SK-N-SH (cell line): Measurements from ENCODE around the gene CCDC91. TPM values are rescaled to one million over a fixed set of nuclear protein-coding genes. Genes with fewer than 3 reads are reported as not detected.

ENCODE experiments used
- CTCF ChIA-PET: fragments of 300-600, 350-600 bp; formaldehyde crosslinking; extraction: SDS; loops from one replicate; lab custom pipeline; 2021; lab: Yijun Ruan, JAX
- POLR2A ChIA-PET: fragments of 350-600 bp; sonication (Branson Sonifier 250); formaldehyde crosslinking; extraction: SDS; loops from one replicate; lab custom pipeline; 2020; ENCODE audit warnings: antibody characterized with exemption, inconsistent platforms; lab: Yijun Ruan, JAX
- DNase-seq: peaks from one replicate; pipeline ENCODE4 v3.0.0; 2012
- H2AFZ ChIP-seq: fragments of 200-600 bp; sonication (generic); 2 replicates; pipeline ENCODE4 v1.8.1; 2016; ENCODE audit warnings: antibody characterized with exemption, mild to moderate bottlenecking, low read depth
- H3F3A ChIP-seq: fragments of 200-600 bp; sonication (generic); replicated peaks from 2 replicates; pipeline ENCODE3; 2016; ENCODE audit warnings: antibody characterized with exemption, mild to moderate bottlenecking; ENCODE audit not compliant: insufficient read depth
- H3K27ac ChIP-seq, 2 experiments: fragments of 200-500 bp in 1 of 2; fragments of 200-600 bp in 1 of 2; sonication (Bioruptor generic) in 1 of 2; sonication (generic), shearing (Covaris generic) in 1 of 2; 2 replicates each; pipeline versions ENCODE4 v1.5.1 to v1.6.1; 2014 to 2016; ENCODE audit warnings: low read depth in 2 of 2, inconsistent platforms in 1 of 2, low read length in 1 of 2, mild to moderate bottlenecking in 1 of 2, mixed read lengths in 1 of 2
- H3K27me3 ChIP-seq: fragments of 200-600 bp; sonication (generic), shearing (Covaris generic); 2 replicates; pipeline ENCODE4 v1.6.1; 2016; ENCODE audit warnings: mixed run types; ENCODE audit not compliant: insufficient read depth
- H3K36me3 ChIP-seq, 2 experiments: fragments of 200-500 bp in 1 of 2; fragments of 200-600 bp in 1 of 2; sonication (Bioruptor generic) in 1 of 2; sonication (generic) in 1 of 2; replicated peaks in 1 of 2; 2 replicates each; pipeline versions ENCODE3 to v1.5.1; 2014 to 2016; ENCODE audit warnings: low read length in 1 of 2, mild to moderate bottlenecking in 1 of 2; ENCODE audit not compliant: insufficient read depth in 2 of 2, control insufficient read depth in 1 of 2
- H3K4me1 ChIP-seq, 2 experiments: fragments of 200-500 bp in 1 of 2; fragments of 200-600 bp in 1 of 2; sonication (Bioruptor generic) in 1 of 2; sonication (generic), shearing (Covaris generic) in 1 of 2; 2 replicates each; pipeline versions ENCODE4 v1.5.1 to v1.6.1; 2014 to 2016; ENCODE audit warnings: low read depth in 1 of 2, low read length in 1 of 2, mixed run types in 1 of 2; ENCODE audit not compliant: insufficient read depth in 2 of 2, control insufficient read depth in 1 of 2
- H3K4me2 ChIP-seq: fragments of 200-600 bp; sonication (generic), shearing (Covaris generic); 2 replicates; pipeline ENCODE4 v1.6.1; 2017; ENCODE audit warnings: mixed run types
- H3K4me3 ChIP-seq, 2 experiments: fragments of 200-500 bp in 1 of 2; fragments of 200-600 bp in 1 of 2; sonication (Bioruptor generic) in 1 of 2; sonication (generic), shearing (Covaris generic) in 1 of 2; 2 replicates each; pipeline versions ENCODE4 v1.5.1 to v1.8.1; 2014 to 2016; ENCODE audit warnings: low read depth in 2 of 2, inconsistent platforms in 1 of 2, low read length in 1 of 2, mild to moderate bottlenecking in 1 of 2, mixed read lengths in 1 of 2, moderate library complexity in 1 of 2
- H3K79me2 ChIP-seq: fragments of 200-600 bp; sonication (generic); 2 replicates; pipeline ENCODE4 v1.8.1; 2017; ENCODE audit warnings: mild to moderate bottlenecking; ENCODE audit not compliant: insufficient read depth
- H3K9ac ChIP-seq: fragments of 200-600 bp; sonication (generic); 2 replicates; pipeline ENCODE4 v1.6.1; 2017; ENCODE audit warnings: mixed run types
- H3K9me2 ChIP-seq: fragments of 200-600 bp; sonication (generic); 2 replicates; pipeline ENCODE4 v1.6.1; 2017; ENCODE audit warnings: mixed run types
- H3K9me3 ChIP-seq: fragments of 200-600 bp; sonication (generic); 2 replicates; pipeline ENCODE4 v1.6.1; 2017; ENCODE audit warnings: mixed run types, mild to moderate bottlenecking, moderate library complexity
- H4K20me1 ChIP-seq: fragments of 200-600 bp; sonication (generic); 2 replicates; pipeline ENCODE4 v1.6.1; 2017; ENCODE audit warnings: mild to moderate bottlenecking, mixed run types; ENCODE audit not compliant: insufficient read depth
- EP300 ChIP-seq, 2 experiments: IDR thresholded peaks; 2 replicates each; pipeline versions ENCODE4 v1.4.0 to v1.6.1; 2012; ENCODE audit warnings: borderline replicate concordance in 1 of 2, low read depth in 1 of 2, low read length in 1 of 2
- EZH2phosphoT487 ChIP-seq: fragments of 200-600 bp; sonication (generic); IDR thresholded peaks from 2 replicates; pipeline ENCODE4 v1.6.1; 2017; ENCODE audit warnings: low read depth, mixed run types, mild to moderate bottlenecking, antibody characterized with exemption, moderate library complexity, borderline replicate concordance
- FOSL2 ChIP-seq: IDR thresholded peaks from 2 replicates; pipeline ENCODE4 v1.4.0; 2012; ENCODE audit warnings: low read depth, mild to moderate bottlenecking, moderate library complexity, borderline replicate concordance
- FOXJ3 ChIP-seq: sonication (generic); formaldehyde crosslinking; IDR thresholded peaks from 2 replicates; pipeline ENCODE4 v1.5.1; 2020; ENCODE audit warnings: mild to moderate bottlenecking, missing genetic modification reagents
- FOXM1 ChIP-seq: IDR thresholded peaks from 2 replicates; pipeline ENCODE4 v1.4.0; 2012; ENCODE audit warnings: low read depth, mild to moderate bottlenecking
- GABPA ChIP-seq: IDR thresholded peaks from 2 replicates; pipeline ENCODE4 v1.4.0; 2012; ENCODE audit warnings: low read depth, mild to moderate bottlenecking
- GATA2 ChIP-seq: sonication (generic); formaldehyde crosslinking; IDR thresholded peaks from 2 replicates; pipeline ENCODE4 v1.5.0; 2020; ENCODE audit warnings: mild to moderate bottlenecking, missing genetic modification reagents
- JUND ChIP-seq: IDR thresholded peaks from 2 replicates; pipeline ENCODE4 v1.4.0; 2012
- MEF2A ChIP-seq: IDR thresholded peaks from 2 replicates; pipeline ENCODE4 v1.4.0; 2012; ENCODE audit warnings: low read depth, borderline replicate concordance
- NFIC ChIP-seq: IDR thresholded peaks from 2 replicates; pipeline ENCODE4 v1.4.0; 2012; ENCODE audit warnings: borderline replicate concordance
- NRF1 ChIP-seq: IDR thresholded peaks from 2 replicates; pipeline ENCODE4 v1.6.1; 2012; ENCODE audit warnings: low read depth, mild to moderate bottlenecking, low read length
- POLR2AphosphoS5 ChIP-seq: IDR thresholded peaks from 2 replicates; pipeline ENCODE4 v1.6.1; 2012; ENCODE audit warnings: low read depth, low read length
- RAD21 ChIP-seq: IDR thresholded peaks from 2 replicates; pipeline ENCODE4 v1.6.1; 2012; ENCODE audit warnings: mild to moderate bottlenecking, low read length
- RFX5 ChIP-seq: IDR thresholded peaks from 2 replicates; pipeline ENCODE4 v1.6.1; 2012; ENCODE audit warnings: mild to moderate bottlenecking, improper control_type of control experiment, low read length
- RXRA ChIP-seq: IDR thresholded peaks from 2 replicates; pipeline ENCODE4 v1.4.0; 2012; ENCODE audit warnings: low read depth, mild to moderate bottlenecking, borderline replicate concordance
- SIN3A ChIP-seq: IDR thresholded peaks from 2 replicates; pipeline ENCODE4 v1.6.1; 2012; ENCODE audit warnings: low read depth, mild to moderate bottlenecking, low read length, moderate library complexity, borderline replicate concordance
- TCF12 ChIP-seq: IDR thresholded peaks from 2 replicates; pipeline ENCODE4 v1.4.0; 2012
- TEAD4 ChIP-seq: IDR thresholded peaks from 2 replicates; pipeline ENCODE4 v1.4.0; 2012; ENCODE audit warnings: mild to moderate bottlenecking, borderline replicate concordance; ENCODE audit not compliant: insufficient read depth
- USF2 ChIP-seq: fragments of 150-350 bp; IDR thresholded peaks from 2 replicates; pipeline ENCODE4 v1.6.1; 2017; ENCODE audit warnings: antibody characterized with exemption, low read length, low read depth, borderline replicate concordance
- YY1 ChIP-seq: IDR thresholded peaks from 2 replicates; pipeline ENCODE4 v1.4.0; 2012; ENCODE audit warnings: low read depth, mild to moderate bottlenecking
- ZBTB33 ChIP-seq: IDR thresholded peaks from 2 replicates; pipeline ENCODE4 v1.4.0; 2012; ENCODE audit warnings: low read depth, borderline replicate concordance
- WGBS: methylation state at CpG from one replicate; pipeline ENCODE4 v1.1.6; 2017; ENCODE audit warnings: low lambda C conversion rate; 5-methylcytosine and 5-hydroxymethylcytosine counted together
- polyA plus RNA-seq, 3 experiments: library from polyadenylated mRNA; depleted of rRNA; stranded (reverse); fragments of >200 nt; gene quantifications; 2 replicates each; pipeline ENCODE4 v1.2.3, GENCODE V29; 2012
- TF ChIP-seq, protein P1 (sequence below): fragments of 150-350 bp; IDR thresholded peaks from 2 replicates; pipeline ENCODE4 v1.6.1; 2016; ENCODE audit warnings: mild to moderate bottlenecking, low read depth, low read length
- TF ChIP-seq, protein P2 (sequence below): fragments of 200-600 bp; sonication (generic); IDR thresholded peaks from 2 replicates; pipeline ENCODE4 v1.6.1; 2017; ENCODE audit warnings: antibody characterized with exemption, mild to moderate bottlenecking, moderate library complexity

The CCDC91 gene
- polyA plus RNA-seq, 1 of the 3 experiments (the other 2 are of a cell fraction) = 13.0 TPM

- ChIA-PET POLR2A (no interaction called here), CTCF (no interaction called here)
- WGBS = 92% methylated on average over 4 of the region's 4 CpGs
- H3K9me2 ChIP-seq = no peaks in the 10 kb centered on the region
- no peak for DNase-seq
- H3K9me3 ChIP-seq = no peaks in the 10 kb centered on the region
- H3K9ac ChIP-seq = no peak overlapping the region
- H3F3A ChIP-seq = no peaks in the 10 kb centered on the region
- H3K79me2 ChIP-seq = no peaks in the 10 kb centered on the region
- H4K20me1 ChIP-seq = no peaks in the 10 kb centered on the region
- no peak overlapping the region for H3K4me3 ChIP-seq
- H3K27ac ChIP-seq = no peak overlapping the region
- no peaks in the 10 kb centered on the region; a peak in 2 of 4 replicates for H3K4me1 ChIP-seq
- H3K36me3 ChIP-seq = peaks cover 6 to 10% of the 10 kb centered on the region in 2 experiments
- H3K4me2 ChIP-seq = no peak overlapping the region
- no peaks in the 10 kb centered on the region for H3K27me3 ChIP-seq
- TF ChIP-seq TEAD4 (no peak), RAD21 (no peak), RXRA (no peak), RFX5 (no peak), GATA2 (CRISPR knock-in tag) (no peak), NRF1 (no peak), POLR2AphosphoS5 (no peak), NFIC (no peak), EP300 (IDR thresholded peaks at IDR 0.05; ENCODE audit: borderline replicate concordance in 1 of 2, low read depth in 1 of 2, low read length in 1 of 2) (no peak)
- H2AFZ ChIP-seq = no peak overlapping the region
Observed at GRCh38 chr12:28453686-28454085, 263.4 kb downstream of the CCDC91 start.

- 83% methylated on average over 5 of the region's 5 CpGs for WGBS
- TF ChIP-seq FOSL2 (no peak), NRF1 (no peak), RAD21 (no peak), JUND (no peak), FOXM1 (no peak), USF2 (no peak), YY1 (no peak), MEF2A (no peak), RXRA (no peak), SIN3A (no peak), TCF12 (no peak), TEAD4 (no peak), EZH2phosphoT487 (no peak), ZBTB33 (no peak), FOXJ3 (no peak), GABPA (no peak)
- TF ChIP-seq, protein P1, sequence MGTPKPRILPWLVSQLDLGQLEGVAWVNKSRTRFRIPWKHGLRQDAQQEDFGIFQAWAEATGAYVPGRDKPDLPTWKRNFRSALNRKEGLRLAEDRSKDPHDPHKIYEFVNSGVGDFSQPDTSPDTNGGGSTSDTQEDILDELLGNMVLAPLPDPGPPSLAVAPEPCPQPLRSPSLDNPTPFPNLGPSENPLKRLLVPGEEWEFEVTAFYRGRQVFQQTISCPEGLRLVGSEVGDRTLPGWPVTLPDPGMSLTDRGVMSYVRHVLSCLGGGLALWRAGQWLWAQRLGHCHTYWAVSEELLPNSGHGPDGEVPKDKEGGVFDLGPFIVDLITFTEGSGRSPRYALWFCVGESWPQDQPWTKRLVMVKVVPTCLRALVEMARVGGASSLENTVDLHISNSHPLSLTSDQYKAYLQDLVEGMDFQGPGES = no peak
- TF ChIP-seq, protein P2, sequence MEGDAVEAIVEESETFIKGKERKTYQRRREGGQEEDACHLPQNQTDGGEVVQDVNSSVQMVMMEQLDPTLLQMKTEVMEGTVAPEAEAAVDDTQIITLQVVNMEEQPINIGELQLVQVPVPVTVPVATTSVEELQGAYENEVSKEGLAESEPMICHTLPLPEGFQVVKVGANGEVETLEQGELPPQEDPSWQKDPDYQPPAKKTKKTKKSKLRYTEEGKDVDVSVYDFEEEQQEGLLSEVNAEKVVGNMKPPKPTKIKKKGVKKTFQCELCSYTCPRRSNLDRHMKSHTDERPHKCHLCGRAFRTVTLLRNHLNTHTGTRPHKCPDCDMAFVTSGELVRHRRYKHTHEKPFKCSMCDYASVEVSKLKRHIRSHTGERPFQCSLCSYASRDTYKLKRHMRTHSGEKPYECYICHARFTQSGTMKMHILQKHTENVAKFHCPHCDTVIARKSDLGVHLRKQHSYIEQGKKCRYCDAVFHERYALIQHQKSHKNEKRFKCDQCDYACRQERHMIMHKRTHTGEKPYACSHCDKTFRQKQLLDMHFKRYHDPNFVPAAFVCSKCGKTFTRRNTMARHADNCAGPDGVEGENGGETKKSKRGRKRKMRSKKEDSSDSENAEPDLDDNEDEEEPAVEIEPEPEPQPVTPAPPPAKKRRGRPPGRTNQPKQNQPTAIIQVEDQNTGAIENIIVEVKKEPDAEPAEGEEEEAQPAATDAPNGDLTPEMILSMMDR = no peak
Observed at GRCh38 chr12:28456934-28457710, 266.9 kb downstream of the CCDC91 start.

More at GRCh38 chr12:28456934-28457710, 266.9 kb downstream of the CCDC91 start:
- Histone ChIP-seq H3K4me3 (no peak overlapping the region), H3K27me3 (no peaks in the 10 kb centered on the region), H3K4me2 (no peak overlapping the region), H3F3A (no peaks in the 10 kb centered on the region), H3K9me2 (no peaks in the 10 kb centered on the region), H3K79me2 (no peaks in the 10 kb centered on the region), H3K9me3 (no peaks in the 10 kb centered on the region), H3K9ac (no peak overlapping the region), H4K20me1 (no peaks in the 10 kb centered on the region), H3K27ac (no peak overlapping the region), H3K36me3 (peaks cover 3 to 14% of the 10 kb centered on the region in 2 experiments), H2AFZ (no peak overlapping the region), H3K4me1 (no peaks in the 10 kb centered on the region; a peak in 1 of 4 replicates)
- ChIA-PET CTCF (no interaction called here), POLR2A (no interaction called here)
- no peak for DNase-seq
